B cell (primary cell): ENCODE measurements around the gene THADA.

Experiments used
- EZH2 ChIP-seq: IDR thresholded peaks from 2 replicates; pipeline ENCODE4 v1.6.1; 2012; ENCODE audit warnings: borderline replicate concordance, low read depth, mild to moderate bottlenecking, moderate library complexity, low read length; ENCODE audit not compliant: insufficient read depth, poor library complexity, severe bottlenecking
- TF ChIP-seq, protein P1 (sequence below): fragments of 200-600 bp; IDR thresholded peaks from one replicate; pipeline ENCODE4 v1.8.0; 2022; ENCODE audit warnings: antibody characterized with exemption, mild to moderate bottlenecking

DNA sequence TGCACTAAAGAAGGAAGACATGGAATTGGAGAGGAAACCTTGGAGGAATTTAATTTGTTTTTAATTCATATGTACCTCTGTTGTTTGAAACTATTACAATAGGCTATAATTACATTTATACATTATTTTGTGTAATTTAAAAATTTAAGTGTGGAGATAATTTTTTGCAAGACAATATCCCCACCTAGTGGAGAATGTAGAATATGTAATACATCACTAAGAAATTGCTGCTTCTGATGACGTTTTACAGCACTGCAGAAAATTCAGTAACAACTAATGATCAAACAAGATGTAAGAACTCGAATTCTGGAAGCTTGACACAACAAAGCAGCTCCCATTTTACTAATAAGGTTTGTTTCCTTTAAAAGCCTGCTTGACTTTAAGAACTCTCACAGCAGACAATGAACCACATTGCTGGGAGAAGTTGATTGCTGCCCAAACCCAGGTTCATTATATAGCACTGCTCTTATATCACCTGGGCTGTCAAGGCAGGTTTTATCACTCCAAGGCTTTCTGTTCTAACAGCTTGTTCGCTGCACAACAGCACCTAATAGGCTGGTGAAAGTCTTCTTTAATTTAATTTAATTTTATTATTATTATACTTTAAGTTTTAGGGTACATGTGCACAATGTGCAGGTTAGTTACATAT is 53.4 kb downstream of the THADA start:
- TF ChIP-seq, protein P1, sequence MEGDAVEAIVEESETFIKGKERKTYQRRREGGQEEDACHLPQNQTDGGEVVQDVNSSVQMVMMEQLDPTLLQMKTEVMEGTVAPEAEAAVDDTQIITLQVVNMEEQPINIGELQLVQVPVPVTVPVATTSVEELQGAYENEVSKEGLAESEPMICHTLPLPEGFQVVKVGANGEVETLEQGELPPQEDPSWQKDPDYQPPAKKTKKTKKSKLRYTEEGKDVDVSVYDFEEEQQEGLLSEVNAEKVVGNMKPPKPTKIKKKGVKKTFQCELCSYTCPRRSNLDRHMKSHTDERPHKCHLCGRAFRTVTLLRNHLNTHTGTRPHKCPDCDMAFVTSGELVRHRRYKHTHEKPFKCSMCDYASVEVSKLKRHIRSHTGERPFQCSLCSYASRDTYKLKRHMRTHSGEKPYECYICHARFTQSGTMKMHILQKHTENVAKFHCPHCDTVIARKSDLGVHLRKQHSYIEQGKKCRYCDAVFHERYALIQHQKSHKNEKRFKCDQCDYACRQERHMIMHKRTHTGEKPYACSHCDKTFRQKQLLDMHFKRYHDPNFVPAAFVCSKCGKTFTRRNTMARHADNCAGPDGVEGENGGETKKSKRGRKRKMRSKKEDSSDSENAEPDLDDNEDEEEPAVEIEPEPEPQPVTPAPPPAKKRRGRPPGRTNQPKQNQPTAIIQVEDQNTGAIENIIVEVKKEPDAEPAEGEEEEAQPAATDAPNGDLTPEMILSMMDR: peak; percentile 84
- TF ChIP-seq EZH2: no peak
